ENCODE data around the gene RGL4. TPM values are rescaled to one million over a fixed set of nuclear protein-coding genes. Genes with fewer than 3 reads are reported as not detected.

Gene RGL4
- polyA plus RNA-seq, 3 donors, result 2.3 to 2.4 (median 2.3) TPM

GRCh38 chr22:23684026-23684425 lies 6.8 kb upstream of the RGL4 start:
- Histone ChIP-seq H3K9me3 (replicated peaks in 1 of 2; ENCODE audit: control insufficient read depth in 1 of 2, insufficient read depth in 1 of 2, low read length in 2 of 2) (no peaks in the 10 kb centered on the region), H3K4me2 (replicated peaks; ENCODE audit: extremely low read depth, low read length, poor library complexity, severe bottlenecking) (no peak overlapping the region), H4K20me1 (ENCODE audit: insufficient read depth, low read length) (no peaks in the 10 kb centered on the region), H3K79me2 (ENCODE audit: insufficient read depth, low read length) (no peaks in the 10 kb centered on the region), H3K9ac (ENCODE audit: insufficient read depth, low read length, poor library complexity, severe bottlenecking) (no peak overlapping the region), H3K36me3 (replicated peaks in 1 of 2; ENCODE audit: control insufficient read depth in 1 of 2, insufficient read depth in 2 of 2, low read length in 2 of 2) (peaks cover 10 to 71% of the 10 kb centered on the region in 2 donors), H3K27ac (ENCODE audit: low read depth in 1 of 2, low read length in 2 of 2) (no peak overlapping the region), H3K4me1 (ENCODE audit: control insufficient read depth in 1 of 2, insufficient read depth in 2 of 2, low read length in 2 of 2) (no peaks in the 10 kb centered on the region), H2AFZ (ENCODE audit: insufficient read depth, low read depth, low read length, poor library complexity, severe bottlenecking) (no peak overlapping the region), H3K4me3 (replicated peaks in 1 of 3; ENCODE audit: low read depth in 2 of 3, low read length in 3 of 3) (no peak overlapping the region), H3K27me3 (ENCODE audit: control insufficient read depth in 2 of 2, insufficient read depth in 2 of 2, low read length in 2 of 2) (no peaks in the 10 kb centered on the region)
- Mint-ChIP-seq H3K9me3 (no peaks in the 10 kb centered on the region), H3K4me3 (no peak overlapping the region), H3K36me3 (peaks cover 37 to 64% of the 10 kb centered on the region in 2 donors), H3K4me1 (peaks cover 5% of the 10 kb centered on the region), H3K27ac (no peak overlapping the region), H3K27me3 (ENCODE audit: low read depth in 3 of 3) (no peaks in the 10 kb centered on the region)
- no peak for TF ChIP-seq CTCF (IDR thresholded peaks at IDR 0.05)
- intact Hi-C loops (cut with micrococcal nuclease), result no loop called here
- 100% methylated on average over 2 of the region's 6 CpGs for WGBS (ENCODE audit: insufficient coverage)
- no peak for DNase-seq

- TF ChIP-seq CTCF (IDR thresholded peaks at IDR 0.05), result no peak
- Histone ChIP-seq H2AFZ (ENCODE audit: insufficient read depth, low read depth, low read length, poor library complexity, severe bottlenecking) (no peak overlapping the region), H3K36me3 (replicated peaks in 1 of 2; ENCODE audit: control insufficient read depth in 1 of 2, insufficient read depth in 2 of 2, low read length in 2 of 2) (peaks cover 10 to 74% of the 10 kb centered on the region in 2 donors), H3K4me2 (replicated peaks; ENCODE audit: extremely low read depth, low read length, poor library complexity, severe bottlenecking) (no peak overlapping the region), H3K4me1 (ENCODE audit: control insufficient read depth in 1 of 2, insufficient read depth in 2 of 2, low read length in 2 of 2) (no peaks in the 10 kb centered on the region), H3K27ac (ENCODE audit: low read depth in 1 of 2, low read length in 2 of 2) (no peak overlapping the region), H3K9me3 (replicated peaks in 1 of 2; ENCODE audit: control insufficient read depth in 1 of 2, insufficient read depth in 1 of 2, low read length in 2 of 2) (no peaks in the 10 kb centered on the region), H3K27me3 (ENCODE audit: control insufficient read depth in 2 of 2, insufficient read depth in 2 of 2, low read length in 2 of 2) (no peaks in the 10 kb centered on the region), H3K9ac (ENCODE audit: insufficient read depth, low read length, poor library complexity, severe bottlenecking) (no peak overlapping the region), H3K4me3 (replicated peaks in 1 of 3; ENCODE audit: low read depth in 2 of 3, low read length in 3 of 3) (no peak overlapping the region), H4K20me1 (ENCODE audit: insufficient read depth, low read length) (no peaks in the 10 kb centered on the region), H3K79me2 (ENCODE audit: insufficient read depth, low read length) (no peaks in the 10 kb centered on the region)
- over 99% methylated on average over 8 of the region's 8 CpGs for WGBS (ENCODE audit: insufficient coverage)
- Mint-ChIP-seq H3K36me3 (peaks cover 40 to 64% of the 10 kb centered on the region in 2 donors), H3K27ac (peak overlapping the region in 2 of 7 donors; percentile 15 to 62), H3K27me3 (ENCODE audit: low read depth in 3 of 3) (no peaks in the 10 kb centered on the region), H3K9me3 (no peaks in the 10 kb centered on the region), H3K4me1 (peaks cover 5% of the 10 kb centered on the region), H3K4me3 (no peak overlapping the region)
- DNase-seq, result no peak
- intact Hi-C loops (cut with micrococcal nuclease), result no loop called here
Observed at GRCh38 chr22:23684561-23685031, 6.2 kb upstream of the RGL4 start.

All from CD14-positive monocyte (primary cell).